IPS-20b (cell line): ENCODE data around the gene WWOX.

Experiments
- H3K27ac ChIP-seq: one replicate; pipeline ENCODE4 v1.5.1; 2013; ENCODE audit warnings: low read length
- H3K27me3 ChIP-seq: 2 replicates; pipeline ENCODE4 v1.6.1; 2013; ENCODE audit warnings: mild to moderate bottlenecking, low read length, inconsistent platforms; ENCODE audit not compliant: insufficient read depth
- H3K36me3 ChIP-seq: 2 replicates; pipeline ENCODE4 v1.6.1; 2013; ENCODE audit warnings: low read depth, mild to moderate bottlenecking, inconsistent platforms, low read length, moderate library complexity; ENCODE audit not compliant: insufficient read depth
- H3K4me1 ChIP-seq: 2 replicates; pipeline ENCODE4 v1.6.1; 2013; ENCODE audit warnings: mild to moderate bottlenecking, control low read depth, inconsistent platforms, low read length, moderate library complexity; ENCODE audit not compliant: insufficient read depth
- H3K4me3 ChIP-seq: 2 replicates; pipeline ENCODE4 v1.5.1; 2013; ENCODE audit warnings: mild to moderate bottlenecking, low read length, inconsistent platforms
- H3K9ac ChIP-seq: 2 replicates; pipeline ENCODE4 v1.6.1; 2013; ENCODE audit warnings: low read depth, mild to moderate bottlenecking, inconsistent platforms, low read length, moderate library complexity
- H3K9me3 ChIP-seq: 2 replicates; pipeline ENCODE4 v1.6.1; 2013; ENCODE audit warnings: mild to moderate bottlenecking, low read depth, low read length, inconsistent platforms; ENCODE audit not compliant: insufficient read depth

The WWOX gene

GRCh38 chr16:78519896-78520295 is 420.4 kb downstream of the WWOX start:
- Histone ChIP-seq H3K9ac (no peak overlapping the region), H3K4me1 (no peaks in the 10 kb centered on the region), H3K27ac (no peak overlapping the region), H3K4me3 (no peak overlapping the region), H3K36me3 (no peaks in the 10 kb centered on the region), H3K9me3 (no peaks in the 10 kb centered on the region), H3K27me3 (no peaks in the 10 kb centered on the region)

DNA sequence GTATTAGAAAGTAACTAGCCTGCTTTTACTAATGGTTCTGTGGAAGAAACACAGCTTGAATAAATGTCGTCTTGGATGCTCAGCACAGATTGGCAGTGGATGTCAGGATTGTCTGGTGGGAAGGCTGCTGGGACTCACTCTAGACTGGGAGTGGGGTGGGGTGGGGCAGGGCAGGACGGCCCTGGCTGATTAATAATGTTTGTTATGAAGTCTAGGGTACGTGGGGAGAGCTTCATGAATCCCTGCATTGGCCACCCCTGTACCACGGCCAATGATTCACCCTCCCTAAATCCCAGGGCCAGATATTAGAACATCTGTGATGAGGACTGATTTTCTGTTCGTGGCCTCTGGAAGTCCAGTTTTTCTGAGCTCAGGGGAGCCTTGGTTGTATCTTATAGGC is 421.0 kb downstream of the WWOX start:
- Histone ChIP-seq H3K9ac (no peak overlapping the region), H3K4me1 (no peaks in the 10 kb centered on the region), H3K9me3 (no peaks in the 10 kb centered on the region), H3K36me3 (no peaks in the 10 kb centered on the region), H3K27me3 (no peaks in the 10 kb centered on the region), H3K4me3 (no peak overlapping the region), H3K27ac (no peak overlapping the region)

- H3K9me3 ChIP-seq, result no peaks in the 10 kb centered on the region
- H3K36me3 ChIP-seq, result no peaks in the 10 kb centered on the region
- no peak overlapping the region for H3K9ac ChIP-seq
- H3K4me1 ChIP-seq, result no peaks in the 10 kb centered on the region
- H3K4me3 ChIP-seq, result no peak overlapping the region
- H3K27me3 ChIP-seq, result no peaks in the 10 kb centered on the region
- no peak overlapping the region for H3K27ac ChIP-seq
Measured at GRCh38 chr16:78522327-78522726, 422.9 kb downstream of the WWOX start.

GRCh38 chr16:78523212-78523985 is 423.9 kb downstream of the WWOX start:
- Histone ChIP-seq H3K36me3 (no peaks in the 10 kb centered on the region), H3K27me3 (no peaks in the 10 kb centered on the region), H3K9ac (no peak overlapping the region), H3K4me3 (no peak overlapping the region), H3K9me3 (no peaks in the 10 kb centered on the region), H3K27ac (no peak overlapping the region), H3K4me1 (no peaks in the 10 kb centered on the region)

GRCh38 chr16:78524066-78524595 is 424.7 kb downstream of the WWOX start:
- no peak overlapping the region for H3K27ac ChIP-seq
- no peak overlapping the region for H3K9ac ChIP-seq
- no peaks in the 10 kb centered on the region for H3K9me3 ChIP-seq
- no peak overlapping the region for H3K4me3 ChIP-seq
- no peaks in the 10 kb centered on the region for H3K4me1 ChIP-seq
- H3K36me3 ChIP-seq, result no peaks in the 10 kb centered on the region
- H3K27me3 ChIP-seq, result no peaks in the 10 kb centered on the region

DNA sequence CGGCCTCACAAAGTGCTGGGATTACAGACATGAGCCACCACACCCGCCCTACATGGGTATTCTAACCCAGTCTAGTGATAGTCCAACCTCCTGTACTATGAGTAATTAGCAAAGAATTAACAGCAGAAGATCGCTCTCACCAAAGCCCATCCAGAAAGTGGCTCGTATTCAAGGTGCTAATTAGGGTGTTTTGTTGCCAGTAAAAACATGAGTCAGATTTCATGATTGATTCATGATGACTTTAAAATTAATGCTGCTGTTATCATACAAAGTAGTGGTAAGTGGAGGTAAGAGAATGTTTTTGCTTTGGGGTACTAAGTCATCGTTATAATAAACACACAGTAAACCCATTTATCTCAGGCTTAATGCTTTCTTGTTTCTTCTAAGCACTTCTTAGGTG is 428.8 kb downstream of the WWOX start:
- Histone ChIP-seq H3K27ac (no peak overlapping the region), H3K9me3 (no peaks in the 10 kb centered on the region), H3K36me3 (no peaks in the 10 kb centered on the region), H3K27me3 (no peaks in the 10 kb centered on the region), H3K9ac (no peak overlapping the region), H3K4me1 (no peaks in the 10 kb centered on the region), H3K4me3 (no peak overlapping the region)

DNA sequence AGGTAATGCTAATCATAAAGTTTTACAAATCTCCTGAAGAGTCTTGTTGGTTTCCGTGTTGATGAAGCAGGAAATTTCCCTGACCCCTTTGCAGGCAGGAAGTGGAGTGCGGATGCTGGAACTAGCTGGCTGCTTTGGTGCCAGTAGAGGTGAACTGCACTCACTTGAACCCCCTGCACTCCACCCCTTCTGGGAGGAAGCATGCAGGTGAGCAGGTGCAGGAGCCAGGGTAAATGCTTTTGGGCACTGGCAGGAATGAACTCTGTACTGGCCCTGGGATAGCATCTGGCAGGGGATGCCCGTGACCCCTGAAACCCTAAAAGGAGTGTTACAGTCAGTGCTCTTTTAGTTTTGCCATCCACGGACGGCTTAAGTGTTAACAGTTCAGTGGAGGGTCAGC is 430.4 kb downstream of the WWOX start:
- Histone ChIP-seq H3K27ac (no peak overlapping the region), H3K4me1 (no peaks in the 10 kb centered on the region), H3K9me3 (no peaks in the 10 kb centered on the region), H3K27me3 (no peaks in the 10 kb centered on the region), H3K36me3 (no peaks in the 10 kb centered on the region), H3K4me3 (no peak overlapping the region), H3K9ac (no peak overlapping the region)

DNA sequence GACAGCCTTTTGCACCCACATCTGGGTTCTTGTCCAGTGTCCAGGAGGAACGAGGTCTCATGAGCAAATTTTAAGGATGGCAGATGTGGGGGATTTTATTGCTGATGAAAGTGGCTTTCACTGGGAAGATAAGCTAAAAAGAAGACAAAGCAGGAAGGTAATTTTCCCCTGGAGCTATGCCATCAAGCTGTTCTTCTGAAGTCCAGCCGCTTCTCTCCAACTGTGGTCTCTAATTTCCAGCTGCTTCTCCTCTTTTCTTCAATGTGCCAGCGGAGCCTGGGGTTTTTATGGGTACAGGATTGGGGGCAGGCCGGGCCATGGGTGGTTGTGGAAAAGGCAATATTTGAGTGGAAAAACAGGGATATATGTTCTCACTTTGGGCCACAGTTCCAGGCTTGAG is 430.8 kb downstream of the WWOX start:
- Histone ChIP-seq H3K27me3 (no peaks in the 10 kb centered on the region), H3K27ac (no peak overlapping the region), H3K36me3 (no peaks in the 10 kb centered on the region), H3K9me3 (no peaks in the 10 kb centered on the region), H3K4me1 (no peaks in the 10 kb centered on the region), H3K4me3 (no peak overlapping the region), H3K9ac (no peak overlapping the region)

DNA sequence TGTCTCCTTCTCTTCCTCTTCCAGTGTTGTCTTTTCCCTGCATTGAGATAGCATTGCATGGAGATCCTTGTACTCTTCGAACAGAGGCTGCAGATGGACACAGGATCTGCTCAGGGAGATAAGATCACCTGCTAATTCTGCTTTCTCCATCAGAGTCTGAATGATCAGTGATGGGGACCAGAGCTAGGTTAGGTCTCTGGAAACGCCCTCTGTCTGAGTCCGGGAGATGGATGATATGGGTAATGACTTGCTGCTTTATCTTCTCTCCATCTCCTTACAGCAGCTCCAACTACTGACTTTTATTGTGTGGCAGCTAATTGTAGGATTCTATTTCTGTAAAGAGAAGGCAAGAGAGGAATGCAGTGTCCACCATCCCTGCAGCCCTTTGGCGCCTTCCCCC is 435.6 kb downstream of the WWOX start:
- H3K9ac ChIP-seq, result no peak overlapping the region
- no peaks in the 10 kb centered on the region for H3K9me3 ChIP-seq
- H3K27me3 ChIP-seq, result no peaks in the 10 kb centered on the region
- no peaks in the 10 kb centered on the region for H3K36me3 ChIP-seq
- no peak overlapping the region for H3K4me3 ChIP-seq
- no peaks in the 10 kb centered on the region for H3K4me1 ChIP-seq
- H3K27ac ChIP-seq, result no peak overlapping the region

GRCh38 chr16:78537511-78537910 is 438.1 kb downstream of the WWOX start:
- Histone ChIP-seq H3K27me3 (no peaks in the 10 kb centered on the region), H3K4me3 (no peak overlapping the region), H3K9me3 (no peaks in the 10 kb centered on the region), H3K4me1 (no peaks in the 10 kb centered on the region), H3K9ac (no peak overlapping the region), H3K36me3 (no peaks in the 10 kb centered on the region), H3K27ac (no peak overlapping the region)

GRCh38 chr16:78538292-78538691 is 438.8 kb downstream of the WWOX start:
- Histone ChIP-seq H3K4me3 (no peak overlapping the region), H3K4me1 (no peaks in the 10 kb centered on the region), H3K27me3 (no peaks in the 10 kb centered on the region), H3K36me3 (no peaks in the 10 kb centered on the region), H3K9me3 (no peaks in the 10 kb centered on the region), H3K9ac (no peak overlapping the region), H3K27ac (no peak overlapping the region)

DNA sequence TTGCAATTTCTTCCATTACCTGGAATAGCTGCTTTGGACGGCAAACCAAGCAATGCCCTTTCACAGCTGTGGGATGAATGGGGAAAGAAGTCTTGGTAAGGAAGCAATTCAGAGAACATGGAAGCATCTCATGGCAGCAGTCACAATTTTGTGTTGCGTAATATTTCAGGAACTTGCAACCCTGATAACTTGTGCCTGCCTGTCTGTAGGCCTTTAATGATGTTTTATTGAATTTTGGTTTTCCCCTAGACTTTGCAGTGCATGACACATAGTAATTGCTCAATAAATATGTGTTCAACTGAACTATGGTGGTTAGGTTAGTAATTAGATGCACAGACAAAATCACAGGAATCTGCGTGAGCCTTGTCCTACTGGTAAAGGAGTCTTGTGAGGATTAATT is 439.5 kb downstream of the WWOX start:
- Histone ChIP-seq H3K36me3 (no peaks in the 10 kb centered on the region), H3K27ac (no peak overlapping the region), H3K27me3 (no peaks in the 10 kb centered on the region), H3K4me1 (no peaks in the 10 kb centered on the region), H3K9me3 (no peaks in the 10 kb centered on the region), H3K4me3 (no peak overlapping the region), H3K9ac (no peak overlapping the region)
